MM.1S (cell line): Measurements from ENCODE around the gene GNG10.

ENCODE experiments used
- CTCF ChIP-seq: fragments of 300-600 bp; sonication (generic); IDR thresholded peaks from 2 replicates; pipeline ENCODE4 v1.5.1; 2016; ENCODE audit warnings: antibody characterized with exemption, low read length, mixed read lengths
- EZH2 ChIP-seq: fragments of 300-600 bp; sonication (generic); optimal IDR thresholded peaks from 2 replicates; pipeline ENCODE3; 2017; ENCODE audit warnings: low read depth, mild to moderate bottlenecking, antibody characterized with exemption, low read length, mixed read lengths

GRCh38 chr9:111661150-111661801, at the start of gene GNG10:
- TF ChIP-seq CTCF (no peak), EZH2 (no peak)
